ENCODE results near the gene AKR1C3. TPM values are rescaled to one million over a fixed set of nuclear protein-coding genes. Genes with fewer than 3 reads are reported as not detected.
"Not testable (repeated sequence)": the region's sequence is repeated elsewhere in the genome, so short reads cannot be mapped to it uniquely, and the experiment has no call there.

The AKR1C3 gene
- total RNA-seq, 1 donor from 2014 or later: 2.8 TPM

- Histone ChIP-seq H2AFZ (replicated peaks) (no peak overlapping the region), H3K27me3 (no peaks in the 10 kb centered on the region), H4K20me1 (ENCODE audit: low read depth) (no peaks in the 10 kb centered on the region), H3F3A (ENCODE audit: low read depth) (no peaks in the 10 kb centered on the region), H3K79me2 (ENCODE audit: low read depth) (no peaks in the 10 kb centered on the region), H3K9ac (no peak overlapping the region), H3K4me2 (no peak overlapping the region), H3K27ac (no peak overlapping the region), H3K4me3 (no peak overlapping the region), H3K4me1 (no peaks in the 10 kb centered on the region), H3K36me3 (no peaks in the 10 kb centered on the region), H3K9me3 (ENCODE audit: low read depth) (no peaks in the 10 kb centered on the region)
- no peak for TF ChIP-seq EZH2phosphoT487 (IDR thresholded peaks at IDR 0.05)
- TF ChIP-seq, protein P1, sequence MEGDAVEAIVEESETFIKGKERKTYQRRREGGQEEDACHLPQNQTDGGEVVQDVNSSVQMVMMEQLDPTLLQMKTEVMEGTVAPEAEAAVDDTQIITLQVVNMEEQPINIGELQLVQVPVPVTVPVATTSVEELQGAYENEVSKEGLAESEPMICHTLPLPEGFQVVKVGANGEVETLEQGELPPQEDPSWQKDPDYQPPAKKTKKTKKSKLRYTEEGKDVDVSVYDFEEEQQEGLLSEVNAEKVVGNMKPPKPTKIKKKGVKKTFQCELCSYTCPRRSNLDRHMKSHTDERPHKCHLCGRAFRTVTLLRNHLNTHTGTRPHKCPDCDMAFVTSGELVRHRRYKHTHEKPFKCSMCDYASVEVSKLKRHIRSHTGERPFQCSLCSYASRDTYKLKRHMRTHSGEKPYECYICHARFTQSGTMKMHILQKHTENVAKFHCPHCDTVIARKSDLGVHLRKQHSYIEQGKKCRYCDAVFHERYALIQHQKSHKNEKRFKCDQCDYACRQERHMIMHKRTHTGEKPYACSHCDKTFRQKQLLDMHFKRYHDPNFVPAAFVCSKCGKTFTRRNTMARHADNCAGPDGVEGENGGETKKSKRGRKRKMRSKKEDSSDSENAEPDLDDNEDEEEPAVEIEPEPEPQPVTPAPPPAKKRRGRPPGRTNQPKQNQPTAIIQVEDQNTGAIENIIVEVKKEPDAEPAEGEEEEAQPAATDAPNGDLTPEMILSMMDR (IDR thresholded peaks at IDR 0.05): no peak
- no peak for TF ChIP-seq EZH2 (IDR thresholded peaks at IDR 0.05)
- Mint-ChIP-seq H3K27me3 (ENCODE audit: insufficient read depth, low read depth) (no peaks in the 10 kb centered on the region), H3K36me3 (no peaks in the 10 kb centered on the region), H3K4me3 (no peak overlapping the region), H3K27ac (no peak overlapping the region), H3K9me3 (peaks cover 6% of the 10 kb centered on the region), H3K4me1 (no peaks in the 10 kb centered on the region)
- DNase-seq (ENCODE audit: low spot score): no peak
Observed at GRCh38 chr10:5092848-5093790, 1.1 kb upstream of the AKR1C3 start.

DNA sequence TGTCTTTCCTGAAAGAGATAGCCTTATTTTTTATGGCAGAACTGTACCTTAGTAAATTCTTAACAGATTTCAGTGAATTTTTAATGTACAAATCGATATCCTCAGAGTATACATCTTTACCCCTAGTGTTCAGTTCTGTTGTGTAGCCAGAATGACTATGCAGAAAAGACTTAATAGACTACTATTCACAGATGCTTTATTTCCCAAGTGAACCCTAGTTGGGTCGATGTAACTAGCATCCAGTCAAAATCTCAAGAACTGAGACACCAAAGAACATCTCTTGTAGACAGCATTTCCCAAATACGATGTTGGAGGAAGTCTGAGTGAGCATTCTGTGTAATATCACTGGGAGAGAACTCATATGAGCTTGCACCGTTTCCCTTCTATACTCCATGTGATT is 1.5 kb downstream of the AKR1C3 start:
- H3K27ac Mint-ChIP-seq: no peak overlapping the region
- H3K4me3 Mint-ChIP-seq: no peak overlapping the region
- Histone ChIP-seq H3K79me2 (ENCODE audit: low read depth) (no peaks in the 10 kb centered on the region), H3K36me3 (no peaks in the 10 kb centered on the region), H2AFZ (replicated peaks) (no peak overlapping the region), H3K27me3 (no peaks in the 10 kb centered on the region), H4K20me1 (ENCODE audit: low read depth) (no peaks in the 10 kb centered on the region), H3K4me1 (no peaks in the 10 kb centered on the region), H3K9me3 (ENCODE audit: low read depth) (no peaks in the 10 kb centered on the region), H3K27ac (no peak overlapping the region), H3K4me3 (no peak overlapping the region), H3K9ac (no peak overlapping the region), H3F3A (ENCODE audit: low read depth) (no peaks in the 10 kb centered on the region), H3K4me2 (no peak overlapping the region)
- peaks cover 3% of the 10 kb centered on the region for H3K9me3 Mint-ChIP-seq
- no peak for DNase-seq (ENCODE audit: low spot score)
- H3K36me3 Mint-ChIP-seq: no peaks in the 10 kb centered on the region
- no peaks in the 10 kb centered on the region for H3K27me3 Mint-ChIP-seq (ENCODE audit: insufficient read depth, low read depth)
- TF ChIP-seq, protein P1 (IDR thresholded peaks at IDR 0.05): no peak
- no peak for TF ChIP-seq EZH2 (IDR thresholded peaks at IDR 0.05)
- TF ChIP-seq EZH2phosphoT487 (IDR thresholded peaks at IDR 0.05): no peak
- no peaks in the 10 kb centered on the region for H3K4me1 Mint-ChIP-seq

DNA sequence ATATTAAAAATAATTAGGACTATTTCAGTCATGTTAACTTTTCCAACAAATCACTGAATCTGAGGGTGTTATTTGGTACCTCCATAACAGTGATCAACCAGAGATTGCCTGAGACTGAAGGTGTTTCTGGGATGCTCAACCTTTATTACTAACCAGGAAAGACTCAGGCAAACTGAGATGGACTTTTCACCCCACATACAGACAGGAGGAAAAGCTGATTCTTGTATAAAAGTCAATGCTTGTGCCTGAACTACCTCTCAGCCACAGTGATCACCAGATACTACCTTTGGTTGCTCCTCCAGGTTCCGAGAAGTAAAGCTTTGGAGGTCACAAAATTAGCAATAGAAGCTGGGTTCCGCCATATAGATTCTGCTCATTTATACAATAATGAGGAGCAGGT is 1.9 kb downstream of the AKR1C3 start:
- Histone ChIP-seq H3K9ac (no peak overlapping the region), H3K4me1 (no peaks in the 10 kb centered on the region), H3K27me3 (no peaks in the 10 kb centered on the region), H3K4me2 (no peak overlapping the region), H2AFZ (replicated peaks) (no peak overlapping the region), H3K36me3 (no peaks in the 10 kb centered on the region), H3K27ac (no peak overlapping the region), H3K79me2 (ENCODE audit: low read depth) (no peaks in the 10 kb centered on the region), H3K9me3 (ENCODE audit: low read depth) (no peaks in the 10 kb centered on the region), H4K20me1 (ENCODE audit: low read depth) (no peaks in the 10 kb centered on the region), H3F3A (ENCODE audit: low read depth) (no peaks in the 10 kb centered on the region), H3K4me3 (no peak overlapping the region)
- DNase-seq (ENCODE audit: low spot score): no peak
- no peak overlapping the region for H3K4me3 Mint-ChIP-seq
- H3K36me3 Mint-ChIP-seq: no peaks in the 10 kb centered on the region
- no peak overlapping the region for H3K27ac Mint-ChIP-seq
- H3K27me3 Mint-ChIP-seq (ENCODE audit: insufficient read depth, low read depth): no peaks in the 10 kb centered on the region
- H3K9me3 Mint-ChIP-seq: peaks cover 3% of the 10 kb centered on the region
- no peaks in the 10 kb centered on the region for H3K4me1 Mint-ChIP-seq
- TF ChIP-seq EZH2phosphoT487 (IDR thresholded peaks at IDR 0.05) (no peak), EZH2 (IDR thresholded peaks at IDR 0.05) (no peak)
- TF ChIP-seq, protein P1 (IDR thresholded peaks at IDR 0.05): no peak

DNA sequence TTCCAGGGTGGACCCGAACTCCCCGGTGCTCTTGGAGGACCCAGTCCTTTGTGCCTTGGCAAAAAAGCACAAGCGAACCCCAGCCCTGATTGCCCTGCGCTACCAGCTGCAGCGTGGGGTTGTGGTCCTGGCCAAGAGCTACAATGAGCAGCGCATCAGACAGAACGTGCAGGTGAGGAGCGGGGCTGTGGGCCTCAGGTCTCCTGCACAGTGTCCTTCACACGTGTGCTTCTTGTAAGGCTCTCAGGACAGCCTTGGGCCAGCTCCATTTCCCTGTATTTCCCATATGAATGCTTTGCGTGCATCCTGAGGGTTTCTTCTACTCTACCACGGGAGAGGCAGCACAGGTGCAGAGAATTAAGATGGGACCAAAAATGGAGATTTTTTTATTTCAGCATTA is 8.3 kb downstream of the AKR1C3 start:
- not testable (repeated sequence) for H3K9me3 ChIP-seq (ENCODE audit: low read depth); H3K36me3 Mint-ChIP-seq; H3K9ac ChIP-seq; H3K4me3 Mint-ChIP-seq; H3K27ac Mint-ChIP-seq; H4K20me1 ChIP-seq (ENCODE audit: low read depth); H3K4me3 ChIP-seq; H3K79me2 ChIP-seq (ENCODE audit: low read depth); H2AFZ ChIP-seq (replicated peaks); H3K27ac ChIP-seq; H3K27me3 Mint-ChIP-seq (ENCODE audit: insufficient read depth, low read depth); DNase-seq (ENCODE audit: low spot score); H3F3A ChIP-seq (ENCODE audit: low read depth); H3K4me2 ChIP-seq; H3K4me1 Mint-ChIP-seq; H3K36me3 ChIP-seq; H3K4me1 ChIP-seq; H3K27me3 ChIP-seq; H3K9me3 Mint-ChIP-seq

Data from neural progenitor cell (in vitro differentiated cells).